ENCODE measurements around the gene ALDH1A3.
A peak's percentile ranks its signal among the peaks of the same experiment; 100 is the strongest.
"Not testable (repeated sequence)": the region's sequence is repeated elsewhere in the genome, so short reads cannot be mapped to it uniquely, and the experiment has no call there.

ALDH1A3 gene

GRCh38 chr15:100879464-100880138, at the start of gene ALDH1A3:
Gene ALDH1A3 (plus strand): TSS chr15:100879831. CDS start chr15:100879908, 77 bp downstream.
- DNase-seq (ENCODE audit: low read depth), result peak; percentile 60

- DNase-seq (ENCODE audit: low read depth), result no peak
Observed at GRCh38 chr15:100831467-100831866, 48.2 kb upstream of the ALDH1A3 start.

GRCh38 chr15:100832149-100832942, 47.3 kb upstream of the ALDH1A3 start:
- DNase-seq (ENCODE audit: low read depth), result no peak

GRCh38 chr15:100833417-100834389, 45.9 kb upstream of the ALDH1A3 start:
- no peak for DNase-seq (ENCODE audit: low read depth)

GRCh38 chr15:100834731-100835130, 44.9 kb upstream of the ALDH1A3 start:
- no peak for DNase-seq (ENCODE audit: low read depth)

- DNase-seq (ENCODE audit: low read depth), result no peak
Observed at GRCh38 chr15:100835636-100836035, 44.0 kb upstream of the ALDH1A3 start.

GRCh38 chr15:100836501-100836900, 43.1 kb upstream of the ALDH1A3 start:
- no peak for DNase-seq (ENCODE audit: low read depth)

GRCh38 chr15:100841426-100841825, 38.2 kb upstream of the ALDH1A3 start:
- DNase-seq (ENCODE audit: low read depth), result no peak

GRCh38 chr15:100842756-100843730, 36.6 kb upstream of the ALDH1A3 start:
- DNase-seq (ENCODE audit: low read depth), result no peak

GRCh38 chr15:100844167-100844566, 35.5 kb upstream of the ALDH1A3 start:
- DNase-seq (ENCODE audit: low read depth), result no peak

GRCh38 chr15:100844778-100845177, 34.9 kb upstream of the ALDH1A3 start:
- no peak for DNase-seq (ENCODE audit: low read depth)

GRCh38 chr15:100847194-100847593, 32.4 kb upstream of the ALDH1A3 start:
- no peak for DNase-seq (ENCODE audit: low read depth)

GRCh38 chr15:100849021-100849854, 30.4 kb upstream of the ALDH1A3 start:
- DNase-seq (ENCODE audit: low read depth), result no peak

GRCh38 chr15:100849855-100850218, 29.8 kb upstream of the ALDH1A3 start:
- no peak for DNase-seq (ENCODE audit: low read depth)

- DNase-seq (ENCODE audit: low read depth), result not testable (repeated sequence)
Observed at GRCh38 chr15:100851428-100852015, 28.1 kb upstream of the ALDH1A3 start.

- DNase-seq (ENCODE audit: low read depth), result no peak
Observed at GRCh38 chr15:100852630-100853029, 27.0 kb upstream of the ALDH1A3 start.

- no peak for DNase-seq (ENCODE audit: low read depth)
Observed at GRCh38 chr15:100853676-100854440, 25.8 kb upstream of the ALDH1A3 start.

GRCh38 chr15:100856867-100857266, 22.8 kb upstream of the ALDH1A3 start:
- no peak for DNase-seq (ENCODE audit: low read depth)

- no peak for DNase-seq (ENCODE audit: low read depth)
Observed at GRCh38 chr15:100858294-100858693, 21.3 kb upstream of the ALDH1A3 start.

Data from GM04504 (cell line).